ENCODE data around the gene GART. TPM values are rescaled to one million over a fixed set of nuclear protein-coding genes. Genes with fewer than 3 reads are reported as not detected.
A peak's percentile ranks its signal among the peaks of the same experiment; 100 is the strongest.

The GART gene
- polyA plus RNA-seq, 2 of the 4 experiments (the other 2 are of a cell fraction): 42.3 to 70.2 TPM

DNA sequence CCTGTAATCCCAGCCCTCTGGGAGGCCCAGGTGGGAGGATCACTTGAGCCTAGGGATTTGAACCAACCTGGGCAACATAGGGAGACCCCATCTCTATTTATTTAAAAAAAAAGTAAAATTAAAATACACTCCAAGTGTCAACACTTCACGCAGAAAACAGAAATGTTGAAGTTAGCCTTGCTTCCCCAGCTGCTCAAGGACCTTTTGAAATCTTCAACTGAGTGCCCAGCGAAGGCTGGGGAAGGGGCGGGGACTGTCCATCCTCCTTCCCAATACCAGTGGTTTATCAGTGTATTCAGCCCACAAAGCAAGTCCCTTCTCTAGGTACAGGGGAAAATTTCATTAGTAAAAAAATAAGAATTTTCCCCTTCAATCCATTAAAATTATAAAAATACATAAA, 48.2 kb downstream of the GART start (continued):
- TF ChIP-seq ELK1 (IDR thresholded peaks at IDR 0.05; ENCODE audit: low read depth, low read length) (no peak), ZSCAN20 (CRISPR knock-in tag; IDR thresholded peaks at IDR 0.05) (no peak), PHF8 (IDR thresholded peaks at IDR 0.05; ENCODE audit: borderline replicate concordance, low read depth) (no peak), POLR2A (IDR thresholded peaks at IDR 0.05; ENCODE audit: low read length) (no peak), TP53 (CRISPR knock-in tag; IDR thresholded peaks at IDR 0.05) (no peak), FOSL2 (IDR thresholded peaks at IDR 0.05) (no peak), FOSL2 (CRISPR knock-in tag; IDR thresholded peaks at IDR 0.05) (no peak)
- TF ChIP-seq, protein P1, sequence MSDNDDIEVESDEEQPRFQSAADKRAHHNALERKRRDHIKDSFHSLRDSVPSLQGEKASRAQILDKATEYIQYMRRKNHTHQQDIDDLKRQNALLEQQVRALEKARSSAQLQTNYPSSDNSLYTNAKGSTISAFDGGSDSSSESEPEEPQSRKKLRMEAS (IDR thresholded peaks at IDR 0.05): no peak

- Histone ChIP-seq H3K9me3 (no peaks in the 10 kb centered on the region), H3K4me2 (peak overlapping the region; percentile 79; the same call in 1 of the 3 replicates), H3K27ac (no peak overlapping the region), H3K4me3 (no peak overlapping the region), H3K4me1 (peaks cover 4% of the 10 kb centered on the region; the same call in 1 of the 3 replicates)
- ATAC-seq: no peak
- CTCF ChIA-PET: interaction anchor here (2.7 kb wide), 1 partner anchor 12 kb away, joined by 11 read pairs; the partner anchor contains the start of gene TMEM50B
- no peak for DNase-seq (ENCODE audit: low read depth in 1 of 2, low spot score in 1 of 2)
- POLR2A ChIA-PET: interaction anchor here (0.6 kb wide), 1 partner anchor 13 kb away, joined by 3 read pairs; the partner anchor contains the start of gene TMEM50B
- 35% methylated on average over 2 of the region's 2 CpGs for WGBS (ENCODE audit: missing lambda C conversion rate)
- no peak for TF ChIP-seq SREBF2 (IDR thresholded peaks at IDR 0.05)
- 0 out of 4 replicates have a peak, but pooled peaks of 1 of the 2 experiments have one; percentile 6 for TF ChIP-seq CEBPB (IDR thresholded peaks at IDR 0.05)
- FAIRE-seq: no peak
Measured at GRCh38 chr21:33492571-33492970, 49.3 kb downstream of the GART start.

DNA sequence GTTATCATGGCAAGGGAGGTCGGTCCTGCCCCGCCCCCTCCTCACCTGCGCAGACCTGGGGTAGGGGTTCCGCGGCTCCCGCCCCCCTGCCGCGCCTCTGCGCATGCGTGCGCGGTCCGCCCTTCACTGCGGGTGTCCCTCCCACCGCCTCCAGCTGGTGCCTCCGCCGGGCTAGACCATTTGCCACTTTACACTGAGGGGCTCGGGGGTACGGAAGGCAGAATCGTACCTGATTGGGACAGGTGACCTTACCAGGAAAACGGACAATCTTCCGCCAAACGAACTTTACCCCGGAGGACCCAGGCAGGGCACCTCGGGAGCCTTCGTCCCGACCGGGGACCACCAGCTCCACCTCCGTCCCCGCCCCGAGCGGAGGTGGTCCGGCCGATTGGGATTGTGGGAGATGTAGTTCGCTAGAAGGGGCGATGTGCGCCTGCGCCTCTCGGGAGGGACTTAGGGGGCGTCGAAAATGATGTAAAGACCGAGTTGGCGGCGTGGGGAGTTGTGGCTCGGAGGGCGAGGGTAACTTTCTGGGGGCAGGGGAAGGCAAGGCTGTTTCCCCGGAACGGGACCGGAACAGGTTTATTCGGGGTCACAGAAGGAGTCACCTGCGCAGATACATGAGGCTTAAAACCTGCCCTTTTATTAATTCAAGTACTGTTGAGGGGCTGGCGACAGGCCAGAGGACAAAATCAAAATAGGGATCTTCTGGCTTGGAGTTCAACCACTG, 50.4 kb downstream of the GART start, which contains the start of gene DNAJC28:
Gene DNAJC28 (minus strand): TSS at position 344 of the 730 bp plus-strand sequence. CDS start 2,323 bp downstream, outside the sequence.
- peak within 1 kb of the TSS; percentile 76 to 86 for H3K27ac ChIP-seq
- CTCF ChIA-PET: interaction anchor here (0.6 to 2.7 kb wide), 7 partner anchors 9 to 130 kb away, joined by 3 to 11 read pairs (median 3); partner anchors contain the start of gene TMEM50B
- FAIRE-seq (no peak), DNase-seq (ENCODE audit: low read depth in 1 of 2, low spot score in 1 of 2) (peak; percentile 63 to 88), ATAC-seq (peak; percentile 94 to 98)
- WGBS (ENCODE audit: missing lambda C conversion rate): 2% methylated on average over 13 of the region's 52 CpGs
- H3K4me2 ChIP-seq: peak within 1 kb of the TSS; percentile 79
- peaks cover 4% of the 10 kb centered on the region; the same call in 1 of the 3 replicates for H3K4me1 ChIP-seq
- POLR2A ChIA-PET: interaction anchor here (0.8 to 1.6 kb wide), 4 partner anchors 9 to 97 kb away, joined by 3 to 49 read pairs (median 4); partner anchors contain the start of genes DONSON and TMEM50B
- no peaks in the 10 kb centered on the region for H3K9me3 ChIP-seq
- peak within 1 kb of the TSS; percentile 56 for H3K4me3 ChIP-seq
- TF ChIP-seq EHMT2 (IDR thresholded peaks at IDR 0.05; ENCODE audit: low read depth) (no peak), USF2 (IDR thresholded peaks at IDR 0.05) (no peak), CBX2 (IDR thresholded peaks at IDR 0.05; ENCODE audit: borderline replicate concordance, low read depth) (no peak), KDM5A (IDR thresholded peaks at IDR 0.05) (no peak), GATA3 (IDR thresholded peaks at IDR 0.05; ENCODE audit: borderline replicate concordance) (0 out of 2 replicates have a peak, but pooled peaks have one; percentile 17), POLR2AphosphoS2 (conservative IDR thresholded peaks at IDR 0.05; ENCODE audit: low read length) (no peak), HOXA7 (CRISPR knock-in tag; IDR thresholded peaks at IDR 0.05) (no peak), SREBF2 (IDR thresholded peaks at IDR 0.05) (no peak), HOXB13 (CRISPR knock-in tag; IDR thresholded peaks at IDR 0.05; ENCODE audit: low read depth) (no peak), RAD21 (conservative IDR thresholded peaks at IDR 0.05 in 1 of 2, IDR thresholded peaks at IDR 0.05 in 1 of 2) (no peak), ELK1 (IDR thresholded peaks at IDR 0.05; ENCODE audit: low read depth, low read length) (no peak), ZNF302 (CRISPR knock-in tag; IDR thresholded peaks at IDR 0.05) (no peak), ZSCAN20 (CRISPR knock-in tag; IDR thresholded peaks at IDR 0.05) (no peak), BCL3 (IDR thresholded peaks at IDR 0.05) (no peak), E2F6 (IDR thresholded peaks at IDR 0.05; ENCODE audit: borderline replicate concordance, low read depth) (peak; percentile 44), JUN (IDR thresholded peaks at IDR 0.05) (peak in 1 of 2 experiments; percentile 36; a peak in 1 of 5 replicates), POLR2A (IDR thresholded peaks at IDR 0.05; ENCODE audit: low read length) (peak; percentile 54), ZFP36 (IDR thresholded peaks at IDR 0.05; ENCODE audit: borderline replicate concordance, partially characterized antibody) (no peak)

Measured in A549 (cell line).